H7 (cell line): Measurements from ENCODE around the gene TOP3A. TPM values are rescaled to one million over a fixed set of nuclear protein-coding genes. Genes with fewer than 3 reads are reported as not detected.

ENCODE experiments used
- DNase-seq: peaks from one replicate; pipeline ENCODE4 v3.0.0; 2012
- H3K27me3 ChIP-seq: 2 replicates; pipeline ENCODE4 v1.6.0; 2011; ENCODE audit warnings: mild to moderate bottlenecking, low read length; ENCODE audit not compliant: control insufficient read depth, insufficient read depth
- H3K36me3 ChIP-seq: replicated peaks from 2 replicates; pipeline ENCODE4 v1.5.1; 2011; ENCODE audit warnings: low read length; ENCODE audit not compliant: control insufficient read depth, insufficient read depth
- H3K4me3 ChIP-seq: 2 replicates; pipeline ENCODE4 v1.5.1; 2011; ENCODE audit warnings: low read depth, mild to moderate bottlenecking, control low read depth, low read length, moderate library complexity; ENCODE audit not compliant: insufficient read depth
- total RNA-seq: library from RNA; depleted of rRNA; stranded (reverse); fragments of >200 nt; shearing (Covaris generic); gene quantifications from 2 replicates; pipeline ENCODE4 v1.2.3, GENCODE V29; 2014; rRNA removed

Gene TOP3A
- total RNA-seq, 1 experiment from 2014 or later, result 36.7 TPM

GRCh38 chr17:18229771-18230170 is 85.0 kb downstream of the TOP3A start:
- DNase-seq, result no peak
- H3K4me3 ChIP-seq, result no peak overlapping the region
- no peaks in the 10 kb centered on the region for H3K27me3 ChIP-seq

DNA sequence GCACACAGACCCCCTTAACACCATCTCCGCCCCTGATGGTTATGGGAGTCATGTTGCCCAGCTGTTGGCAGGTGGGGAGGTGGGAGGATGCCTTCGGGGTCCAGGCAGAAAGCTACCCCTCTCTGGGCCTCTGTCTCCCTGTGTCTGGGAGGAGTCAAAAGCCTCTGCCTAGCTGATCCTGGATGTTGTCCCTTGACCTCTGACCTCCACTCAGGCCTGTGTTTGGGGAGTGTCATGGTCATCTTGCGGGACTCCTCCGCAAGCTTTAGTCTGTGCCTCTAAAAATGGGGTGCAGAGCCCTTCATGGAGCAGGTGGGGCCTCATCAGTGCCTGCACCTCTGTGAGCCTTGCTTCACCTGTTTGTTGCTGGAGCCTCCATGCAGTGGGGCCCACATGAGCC is 85.5 kb downstream of the TOP3A start:
- Histone ChIP-seq H3K4me3 (no peak overlapping the region), H3K36me3 (peaks cover 2% of the 10 kb centered on the region), H3K27me3 (no peaks in the 10 kb centered on the region)
- no peak for DNase-seq

More at GRCh38 chr17:18229771-18230170, 85.0 kb downstream of the TOP3A start:
- H3K36me3 ChIP-seq, result peaks cover 6% of the 10 kb centered on the region

GRCh38 chr17:18228176-18228682 is 86.6 kb downstream of the TOP3A start:
- no peak for DNase-seq
- Histone ChIP-seq H3K27me3 (no peaks in the 10 kb centered on the region), H3K36me3 (peaks cover 2% of the 10 kb centered on the region), H3K4me3 (no peak overlapping the region)

- Histone ChIP-seq H3K27me3 (no peaks in the 10 kb centered on the region), H3K4me3 (no peak overlapping the region), H3K36me3 (peaks cover 2% of the 10 kb centered on the region)
- DNase-seq, result no peak
Observed at GRCh38 chr17:18227635-18228034, 87.2 kb downstream of the TOP3A start.

GRCh38 chr17:18226284-18226945 is 88.4 kb downstream of the TOP3A start:
- H3K36me3 ChIP-seq, result no peaks in the 10 kb centered on the region
- H3K4me3 ChIP-seq, result peak overlapping the region; percentile 90
- no peaks in the 10 kb centered on the region for H3K27me3 ChIP-seq
- peak; percentile 72 for DNase-seq

DNA sequence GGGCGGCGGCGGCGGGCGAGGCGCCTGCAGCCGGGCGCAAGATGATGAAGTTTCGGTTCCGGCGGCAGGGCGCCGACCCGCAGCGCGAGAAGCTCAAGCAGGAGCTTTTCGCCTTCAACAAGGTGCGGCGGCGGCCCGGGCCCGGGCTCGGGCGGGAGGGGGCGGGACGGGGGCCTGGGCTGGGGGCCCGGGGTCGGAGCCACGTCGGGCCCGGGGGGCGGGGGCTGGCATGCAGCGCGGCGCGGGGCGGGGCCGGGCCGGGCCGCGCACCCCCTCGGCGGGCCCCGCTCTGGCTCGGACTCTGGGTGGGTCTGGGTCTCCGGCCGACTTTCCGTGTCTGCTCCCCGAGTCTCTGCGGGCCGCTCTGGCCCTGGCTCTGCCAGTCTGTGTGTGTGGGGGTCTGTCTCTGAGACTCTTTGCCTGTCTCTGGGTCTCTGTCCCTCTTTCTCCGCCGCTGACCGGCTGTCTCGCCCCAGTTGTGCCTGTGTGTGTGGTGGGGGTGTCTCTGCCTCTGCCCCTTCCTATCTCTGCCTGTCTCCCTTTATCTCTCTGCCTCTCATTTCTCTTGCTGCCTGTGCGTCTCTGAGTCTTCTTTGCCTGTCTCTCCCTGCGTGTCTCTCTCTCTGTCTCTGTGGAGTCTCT is 89.0 kb downstream of the TOP3A start:
- Histone ChIP-seq H3K27me3 (no peaks in the 10 kb centered on the region), H3K4me3 (peak overlapping the region; percentile 90), H3K36me3 (no peaks in the 10 kb centered on the region)
- DNase-seq, result peak; percentile 94

DNA sequence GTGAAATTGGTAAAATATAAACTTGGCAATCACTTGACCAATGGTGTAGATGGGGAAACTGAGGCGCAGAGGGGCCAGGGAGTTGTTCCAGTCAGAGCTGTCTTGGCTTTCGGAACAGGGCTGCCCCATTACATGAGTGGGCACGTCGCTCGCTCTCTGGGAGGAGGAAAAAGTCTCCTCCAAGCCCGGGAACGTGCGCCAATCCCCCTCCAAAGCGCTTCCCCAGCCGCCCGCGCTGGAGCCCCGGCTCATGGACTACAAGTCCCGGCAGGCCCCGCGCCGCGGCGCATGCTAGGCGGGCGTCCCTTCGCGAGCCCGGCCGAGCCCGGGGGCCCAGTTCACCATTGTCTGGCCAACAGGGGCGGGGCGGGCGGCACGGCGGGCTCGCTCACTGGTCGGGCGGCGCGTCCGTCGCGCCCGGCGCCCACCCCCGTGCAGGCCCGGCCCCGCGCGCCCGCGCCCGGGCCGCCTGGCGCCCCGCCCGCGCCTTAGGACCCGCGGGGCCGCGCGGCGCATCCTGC is 89.6 kb downstream of the TOP3A start, which contains the start of gene LLGL1:
Gene LLGL1 (plus strand): TSS at position 515 of the 521 bp plus-strand sequence. CDS start 48 bp downstream, outside the sequence.
- Histone ChIP-seq H3K36me3 (no peaks in the 10 kb centered on the region), H3K4me3 (peak within 1 kb of the TSS; percentile 90), H3K27me3 (no peaks in the 10 kb centered on the region)
- peak; percentile 100 for DNase-seq

- Histone ChIP-seq H3K36me3 (no peaks in the 10 kb centered on the region), H3K27me3 (no peaks in the 10 kb centered on the region), H3K4me3 (peak overlapping the region; percentile 69)
- DNase-seq, result peak; percentile 95
Observed at GRCh38 chr17:18224387-18225120, 90.2 kb downstream of the TOP3A start.

DNA sequence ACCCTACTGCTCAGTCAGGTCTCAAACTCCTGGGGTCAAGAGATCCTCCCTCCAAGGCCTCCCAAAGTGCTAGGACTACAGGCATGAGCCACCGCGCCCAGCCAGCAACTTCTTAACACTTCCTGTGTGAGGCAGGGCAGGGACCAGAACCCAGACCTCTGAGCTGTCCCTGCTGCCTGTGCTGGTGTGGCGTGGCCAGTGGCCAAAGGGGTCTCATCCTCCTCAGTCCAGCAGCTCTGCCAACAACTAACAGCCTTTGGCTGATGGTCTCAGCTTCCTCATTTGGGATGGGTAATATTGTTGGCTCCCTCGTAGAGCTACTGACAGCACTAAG is 90.8 kb downstream of the TOP3A start:
- no peaks in the 10 kb centered on the region for H3K36me3 ChIP-seq
- H3K4me3 ChIP-seq, result peak overlapping the region; percentile 69
- H3K27me3 ChIP-seq, result no peaks in the 10 kb centered on the region
- DNase-seq, result no peak

Other genes starting within 250 kb of the TOP3A start
- 60.0 and 66.4 TPM in 2 replicates for gene DRG2, start 227.0 kb downstream of the TOP3A start, total RNA-seq
- 0.52 and 1.4 TPM in 2 replicates for gene MYO15A, start 206.2 kb downstream of the TOP3A start, total RNA-seq
- gene ALKBH5, start 131.2 kb downstream of the TOP3A start, total RNA-seq, result 101 and 103 TPM in 2 replicates
- gene LLGL1, start 89.4 kb downstream of the TOP3A start, total RNA-seq, result 81.6 and 85.1 TPM in 2 replicates
- 199 and 225 TPM in 2 replicates for gene FLII, start 56.3 kb downstream of the TOP3A start, total RNA-seq
- gene MIEF2, start 54.3 kb downstream of the TOP3A start, total RNA-seq, result 16.2 and 17.3 TPM in 2 replicates
- gene SMCR8, start 299 bp upstream of the TOP3A start, total RNA-seq, result 13.1 and 14.4 TPM in 2 replicates
- gene SHMT1, start 48.6 kb upstream of the TOP3A start, total RNA-seq, result 76.3 and 85.7 TPM in 2 replicates
- not detected in 2 replicates for gene EVPLL, start 62.8 kb upstream of the TOP3A start, total RNA-seq
- not detected in 2 replicates for gene LGALS9C, start 161.8 kb upstream of the TOP3A start, total RNA-seq